ENCODE measurements around the gene VRK3.
"Not testable (repeated sequence)": the region's sequence is repeated elsewhere in the genome, so short reads cannot be mapped to it uniquely, and the experiment has no call there.

The VRK3 gene

GRCh38 chr19:49954092-49954829 lies 70.9 kb downstream of the VRK3 start:
- no peak for DNase-seq

DNA sequence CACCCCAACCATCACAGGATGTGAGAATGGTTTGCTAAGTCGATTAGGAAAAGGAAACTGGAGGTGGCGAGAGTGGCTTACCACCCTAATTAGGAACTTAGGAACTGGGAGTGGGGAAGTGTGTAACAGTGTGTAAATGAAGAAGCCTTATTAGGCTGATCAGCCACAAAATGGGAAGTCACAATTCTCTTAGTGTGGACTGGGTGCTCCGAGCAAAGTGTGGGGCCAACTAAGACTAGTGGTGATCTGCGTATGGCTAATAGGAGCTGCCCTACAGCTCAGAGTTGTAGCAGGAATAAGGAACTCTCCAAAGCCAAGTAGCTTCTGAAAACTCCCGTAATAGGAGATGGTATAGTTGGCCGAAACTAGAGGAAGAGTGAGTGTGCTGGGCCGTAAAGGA lies 71.8 kb downstream of the VRK3 start:
- no peak for DNase-seq

GRCh38 chr19:49952906-49953305 lies 72.3 kb downstream of the VRK3 start:
- DNase-seq, result no peak

- no peak for DNase-seq
Observed at GRCh38 chr19:49952479-49952836, 72.7 kb downstream of the VRK3 start.

DNA sequence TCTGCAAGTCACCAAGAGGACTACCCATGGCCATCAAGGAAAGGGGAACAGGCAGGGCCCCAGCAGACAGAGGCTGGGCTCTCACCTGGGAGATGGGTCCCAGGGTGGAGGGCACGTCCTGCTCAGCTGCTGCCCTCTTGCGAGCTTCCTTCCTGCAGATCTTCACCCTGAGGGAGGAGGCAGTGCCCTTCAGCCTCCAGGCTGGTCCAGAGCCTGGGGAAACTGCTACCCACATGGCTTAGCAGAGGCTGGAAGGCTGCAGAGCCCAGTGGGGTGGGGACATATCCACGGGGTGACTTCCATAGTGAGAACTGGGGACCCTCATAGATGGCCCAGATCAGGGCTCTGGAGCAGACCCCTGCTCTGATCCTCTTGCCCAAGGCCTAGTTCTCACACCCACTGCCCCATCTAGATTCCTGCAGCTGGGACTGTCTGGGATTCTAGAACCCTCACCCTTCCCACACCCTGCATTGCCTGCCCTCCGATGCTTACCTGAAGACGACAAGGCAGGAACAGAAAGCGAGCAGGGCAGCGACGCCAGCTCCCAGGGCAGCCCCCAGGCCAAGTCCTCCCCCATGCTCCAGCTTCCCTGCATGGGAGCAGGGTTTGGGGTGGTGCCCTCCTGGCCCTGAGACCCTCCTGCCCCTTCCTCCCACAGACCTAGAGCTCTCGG lies 73.2 kb downstream of the VRK3 start:
- no peak for DNase-seq

- no peak for DNase-seq
Observed at GRCh38 chr19:49950956-49951526, 74.1 kb downstream of the VRK3 start.

DNA sequence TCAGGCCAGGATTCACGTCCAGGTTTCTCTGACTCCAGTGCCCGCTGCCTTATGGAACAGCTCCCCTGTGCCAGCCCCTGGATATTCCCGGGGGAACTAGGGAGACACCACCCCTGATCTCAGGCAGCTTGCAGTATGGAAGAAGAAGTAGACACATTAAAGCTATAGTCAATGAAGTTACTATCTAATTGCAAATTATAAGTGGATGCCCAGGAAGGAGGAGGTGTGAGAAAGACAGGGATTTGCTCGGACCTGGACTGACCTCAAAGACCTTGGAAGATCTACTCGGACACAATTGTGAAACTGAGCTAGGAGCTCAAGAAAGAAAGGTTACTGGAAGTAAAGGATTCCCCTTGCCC lies 74.6 kb downstream of the VRK3 start:
- DNase-seq, result no peak

GRCh38 chr19:49949742-49950589 lies 75.2 kb downstream of the VRK3 start:
- no peak for DNase-seq

DNA sequence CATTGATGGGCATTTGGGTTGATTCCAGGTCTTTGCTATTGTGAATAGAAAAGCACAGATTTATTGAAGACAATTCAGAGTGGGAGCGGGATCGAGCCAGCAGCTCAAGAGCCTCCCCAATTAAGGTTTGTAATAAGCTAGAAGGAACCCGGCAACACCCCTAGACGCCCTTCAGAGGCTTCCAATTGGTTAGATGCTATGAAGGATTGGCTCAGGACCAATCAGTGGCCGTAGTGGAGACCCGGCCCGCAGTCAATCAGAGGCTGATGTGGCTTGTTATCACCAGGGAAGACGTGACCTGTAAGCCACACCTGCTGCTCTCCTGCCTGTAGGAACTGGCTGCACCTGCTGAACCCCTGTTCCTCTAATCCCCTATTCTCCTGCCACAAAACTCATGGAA lies 78.8 kb downstream of the VRK3 start:
- DNase-seq, result no peak

GRCh38 chr19:49944567-49944966 lies 80.6 kb downstream of the VRK3 start:
- DNase-seq, result not testable (repeated sequence)

DNA sequence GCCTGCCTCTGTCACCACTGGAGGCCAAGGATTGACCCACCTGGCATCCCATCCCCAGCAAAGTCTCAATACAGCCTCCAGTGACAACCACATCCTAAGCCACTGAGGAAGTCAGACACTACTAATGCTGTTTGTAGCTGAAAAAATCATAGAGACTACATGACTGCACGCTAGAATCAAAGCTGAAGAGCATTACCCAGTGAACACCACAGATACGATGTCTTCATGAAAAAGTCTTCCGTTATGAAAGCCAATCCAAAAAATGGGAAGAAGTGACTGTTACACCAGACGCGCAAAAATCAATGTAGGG lies 84.7 kb downstream of the VRK3 start:
- DNase-seq, result no peak

GRCh38 chr19:49939721-49940481 lies 85.3 kb downstream of the VRK3 start:
- DNase-seq, result no peak

GRCh38 chr19:49938662-49939061 lies 86.5 kb downstream of the VRK3 start:
- DNase-seq, result no peak

DNA sequence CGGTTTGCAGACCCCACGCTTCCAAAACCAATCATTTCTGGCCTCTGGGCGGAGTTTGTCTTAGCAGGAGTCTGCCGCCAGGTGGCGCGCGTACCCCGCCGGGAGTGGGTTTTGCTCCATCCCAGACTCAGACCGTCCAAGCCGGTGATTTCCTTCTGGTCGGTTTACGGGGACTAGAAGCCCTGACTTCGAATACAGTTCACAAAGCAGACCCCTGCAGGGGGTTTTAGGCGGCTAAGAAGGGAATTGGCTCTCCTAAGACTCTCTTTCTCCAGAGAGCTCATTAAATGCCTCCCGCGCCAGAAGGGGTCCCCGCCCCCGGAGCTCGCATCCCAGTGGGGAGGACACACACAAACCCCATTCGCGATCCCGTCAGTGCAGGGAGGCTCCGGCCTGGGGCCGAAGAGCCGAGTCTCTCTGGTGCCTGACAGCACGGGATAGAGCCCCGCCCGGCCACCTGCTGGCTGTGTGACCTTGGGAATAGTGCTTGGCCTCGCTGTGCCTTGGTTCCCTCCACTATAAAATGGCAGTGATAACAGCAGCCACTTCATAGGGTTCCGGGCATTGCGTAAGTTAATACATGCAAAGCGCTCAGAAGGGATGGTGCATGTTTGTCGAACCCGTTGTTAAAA lies 87.3 kb downstream of the VRK3 start:
- peak; percentile 68 for DNase-seq

- no peak for DNase-seq
Observed at GRCh38 chr19:49936549-49936948, 88.6 kb downstream of the VRK3 start.

GRCh38 chr19:49933643-49934042 lies 91.5 kb downstream of the VRK3 start:
- no peak for DNase-seq

GRCh38 chr19:49932731-49933131 lies 92.4 kb downstream of the VRK3 start:
- DNase-seq, result no peak

DNA sequence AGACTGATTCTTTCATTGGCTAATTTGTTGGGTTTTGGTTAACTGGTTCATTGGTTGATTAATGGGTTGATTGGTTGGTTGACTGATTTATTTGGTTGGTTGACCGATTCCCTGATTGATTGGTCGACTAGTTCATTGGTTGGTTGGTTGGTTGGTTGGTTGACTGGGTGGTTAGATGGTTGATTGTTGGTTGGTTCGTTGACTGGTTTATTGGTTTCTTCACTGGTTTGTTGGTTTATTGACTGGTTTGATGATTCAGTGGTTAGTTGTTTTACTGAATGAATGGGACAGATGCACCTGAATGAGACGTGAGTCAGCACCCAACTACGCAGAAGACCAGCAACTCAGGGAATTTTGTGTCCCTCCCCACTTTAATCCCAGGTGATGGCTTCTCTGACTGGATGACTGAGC lies 93.1 kb downstream of the VRK3 start:
- DNase-seq, result no peak

- no peak for DNase-seq
Observed at GRCh38 chr19:49931293-49932040, 93.7 kb downstream of the VRK3 start.

- DNase-seq, result no peak
Observed at GRCh38 chr19:49930483-49931011, 94.6 kb downstream of the VRK3 start.

All from midbrain (tissue), 1 donor.